Endothelial cell of umbilical vein (primary cell): ENCODE data around the gene TBC1D16. TPM values are rescaled to one million over a fixed set of nuclear protein-coding genes. Genes with fewer than 3 reads are reported as not detected.

Experiments used
- BruUV-seq: library from RNA; stranded (reverse); fragments of 400-500 nt; replicated peaks from 2 replicates; lab custom pipeline; 2021; lab: Mats Ljungman, UMichigan
- CTCF ChIA-PET: fragments of 300-600, 350-600 bp; sonication (Branson Sonifier 250); formaldehyde crosslinking; loops from one replicate; lab custom pipeline; 2021; ENCODE audit warnings: antibody characterized with exemption, inconsistent platforms; lab: Charles Lee
- POLR2A ChIA-PET: fragments of 300-600, 350-600 bp; sonication (Branson Sonifier 250); formaldehyde crosslinking; loops from one replicate; lab custom pipeline; 2021; ENCODE audit warnings: antibody characterized with exemption, inconsistent platforms; lab: Charles Lee
- DNase-seq: peaks from one replicate; pipeline ENCODE4 v3.0.0-alpha.2; 2011; ENCODE audit warnings: low read depth, low spot score
- FAIRE-seq: peaks from 2 replicates; lab custom pipeline; 2011; peaks lifted over from hg19 to GRCh38; lab: Jason Lieb, UNC
- H2AFZ ChIP-seq: 2 replicates; pipeline ENCODE4 v1.6.0; 2012; ENCODE audit warnings: low read depth, low read length, control low read depth, inconsistent platforms
- H3K27ac ChIP-seq: 2 replicates; pipeline ENCODE4 v1.5.1; 2011; ENCODE audit warnings: low read depth, mild to moderate bottlenecking, control low read depth, low read length, moderate library complexity; ENCODE audit not compliant: insufficient read depth
- H3K27me3 ChIP-seq, 2 experiments: 2 replicates each; pipeline versions ENCODE4 v1.6.0 to v1.6.1; 2011; ENCODE audit warnings: low read length in 2 of 2, mixed read lengths in 1 of 2; ENCODE audit not compliant: control insufficient read depth in 2 of 2, insufficient read depth in 2 of 2
- H3K36me3 ChIP-seq, 2 experiments: 2 replicates in 1 of 2; 3 replicates in 1 of 2; pipeline ENCODE4 v1.5.1; 2011; ENCODE audit warnings: low read length in 2 of 2, mild to moderate bottlenecking in 1 of 2, moderate library complexity in 1 of 2; ENCODE audit not compliant: control insufficient read depth in 2 of 2, insufficient read depth in 2 of 2; ENCODE audit errors: extremely low read depth in 1 of 2
- H3K4me1 ChIP-seq: 3 replicates; pipeline ENCODE4 v1.5.1; 2011; ENCODE audit warnings: mild to moderate bottlenecking, low read length; ENCODE audit not compliant: control insufficient read depth, insufficient read depth; ENCODE audit errors: extremely low read depth
- H3K4me2 ChIP-seq: 2 replicates; pipeline ENCODE4 v1.6.1; 2011; ENCODE audit warnings: low read length, control low read depth, mixed read lengths; ENCODE audit not compliant: insufficient read depth
- H3K4me3 ChIP-seq, 3 experiments: fragments of 200-600 bp in 1 of 3; sonication (generic), shearing (Covaris generic) in 1 of 3; replicated peaks in 1 of 3; 2 replicates each; pipeline ENCODE4 v1.5.1; 2011 to 2016; ENCODE audit warnings: control low read depth in 3 of 3, low read length in 3 of 3, mild to moderate bottlenecking in 2 of 3, inconsistent platforms in 1 of 3, low read depth in 1 of 3, moderate library complexity in 1 of 3; ENCODE audit not compliant: insufficient read depth in 1 of 3
- H3K79me2 ChIP-seq: 2 replicates; pipeline ENCODE4 v1.6.0; 2012; ENCODE audit warnings: low read length, inconsistent platforms; ENCODE audit not compliant: control insufficient read depth, insufficient read depth
- H3K9ac ChIP-seq: replicated peaks from 2 replicates; pipeline ENCODE3; 2011; ENCODE audit warnings: low read length, control low read depth; ENCODE audit not compliant: insufficient read depth; ENCODE audit errors: extremely low read depth
- H3K9me1 ChIP-seq: replicated peaks from 3 replicates; pipeline ENCODE4 v1.6.0; 2011; ENCODE audit warnings: mild to moderate bottlenecking, low read length; ENCODE audit not compliant: control insufficient read depth, insufficient read depth; ENCODE audit errors: extremely low read depth
- H3K9me3 ChIP-seq: replicated peaks from 2 replicates; pipeline ENCODE4 v1.5.1; 2012; ENCODE audit warnings: low read length, inconsistent platforms; ENCODE audit not compliant: control insufficient read depth, insufficient read depth
- H4K20me1 ChIP-seq: replicated peaks from 2 replicates; pipeline ENCODE3; 2011; ENCODE audit warnings: mild to moderate bottlenecking, low read length; ENCODE audit not compliant: control insufficient read depth, insufficient read depth; ENCODE audit errors: extremely low read depth
- CTCF ChIP-seq, 2 donors: IDR thresholded peaks; 1 replicate in 1 of 2; 2 replicates in 1 of 2; pipeline ENCODE4 v1.5.1; 2011; ENCODE audit warnings: low read length in 2 of 2, mild to moderate bottlenecking in 2 of 2, moderate library complexity in 2 of 2, control low read depth in 1 of 2, inconsistent platforms in 1 of 2, low read depth in 1 of 2; ENCODE audit not compliant: insufficient read depth in 1 of 2; ENCODE audit errors: extremely low read depth in 1 of 2
- EZH2 ChIP-seq: IDR thresholded peaks from 2 replicates; pipeline ENCODE4 v1.6.1; 2012; ENCODE audit warnings: borderline replicate concordance, low read depth, mild to moderate bottlenecking, moderate library complexity, low read length, inconsistent platforms; ENCODE audit not compliant: severe bottlenecking
- FOS ChIP-seq: IDR thresholded peaks from 2 replicates; pipeline ENCODE4 v1.6.1; 2011; ENCODE audit warnings: mild to moderate bottlenecking, low read length, moderate library complexity, borderline replicate concordance; ENCODE audit not compliant: insufficient read depth
- GATA2 ChIP-seq: IDR thresholded peaks from 2 replicates; pipeline ENCODE4 v1.7.0; 2011; ENCODE audit warnings: low read depth, mild to moderate bottlenecking, moderate library complexity, mixed read lengths, low read length; ENCODE audit not compliant: insufficient read length, insufficient read depth
- JUN ChIP-seq: IDR thresholded peaks from 2 replicates; pipeline ENCODE4 v1.6.1; 2011; ENCODE audit warnings: borderline replicate concordance, low read depth; ENCODE audit not compliant: insufficient read length, insufficient read depth
- MAX ChIP-seq: IDR thresholded peaks from 2 replicates; pipeline ENCODE4 v1.6.1; 2011; ENCODE audit not compliant: insufficient read depth, insufficient read length
- MYC ChIP-seq: IDR thresholded peaks from one replicate; pipeline ENCODE4 v1.6.1; 2011; ENCODE audit warnings: mild to moderate bottlenecking, low read depth, low read length
- POLR2A ChIP-seq: IDR thresholded peaks from 2 replicates; pipeline ENCODE4 v1.6.1; 2012; ENCODE audit warnings: low read depth, mild to moderate bottlenecking, control low read depth, low read length
- POLR2AphosphoS5 ChIP-seq: IDR thresholded peaks from 2 replicates; pipeline ENCODE4 v1.6.1; 2012; ENCODE audit warnings: low read depth, mild to moderate bottlenecking, control low read depth, low read length, moderate library complexity; ENCODE audit not compliant: insufficient read depth
- dilution Hi-C: fragments of 300-500 bp; cut with MboI; formaldehyde crosslinking; loops from one replicate; pipeline ENCODE4 v1.15.0; 2019; ENCODE audit warnings: low sequenced_read_pairs; ENCODE audit not compliant: extremely low pct_ligation_motif_present
- intact Hi-C: fragments of 100-400 bp; cut with micrococcal nuclease; formaldehyde crosslinking; loops from one replicate; pipeline ENCODE4 v1.10.0; 2022
- polyA plus RNA-seq, 4 experiments: library from polyadenylated mRNA; depleted of rRNA in 3 of 4; stranded (reverse) in 3 of 4; unstranded in 1 of 4; fragments of >200 nt; gene quantifications; 2 replicates each; pipeline versions ENCODE4 v1.2.1 to v1.2.3, GENCODE V29; 2011 to 2012; ENCODE audit warnings: missing spikeins in 1 of 4
- total RNA-seq: library from RNA; stranded (reverse); gene quantifications from 2 replicates; pipeline ENCODE4 v1.2.3, GENCODE V29; 2021

Gene TBC1D16
- total and polyA plus RNA-seq, 2 donors (not counting 3 experiments of a cell fraction or from before 2014, with no cell fraction given), result 12.9 to 48.6 TPM

- ChIA-PET POLR2A (no interaction called here), CTCF (interaction anchor here (0.5 to 0.9 kb wide), 2 partner anchors 10 to 56 kb away, joined by 3 to 4 read pairs; no protein-coding TSS in a partner anchor)
- Histone ChIP-seq H3K9me1 (no peaks in the 10 kb centered on the region), H3K36me3 (no peaks in the 10 kb centered on the region), H3K79me2 (no peaks in the 10 kb centered on the region), H4K20me1 (no peaks in the 10 kb centered on the region), H3K4me3 (no peak overlapping the region), H3K27ac (no peak overlapping the region), H3K9me3 (no peaks in the 10 kb centered on the region), H2AFZ (no peak overlapping the region), H3K4me1 (no peaks in the 10 kb centered on the region), H3K27me3 (no peaks in the 10 kb centered on the region), H3K4me2 (no peak overlapping the region), H3K9ac (no peak overlapping the region)
- DNase-seq (no peak), FAIRE-seq (no peak)
- TF ChIP-seq POLR2A, result no peak
- no peak for TF ChIP-seq CTCF (IDR thresholded peaks at IDR 0.05; ENCODE audit: extremely low read depth in 1 of 2, insufficient read depth in 1 of 2, low read depth in 1 of 2, low read length in 2 of 2)
- no peak for TF ChIP-seq MYC
- no peak for TF ChIP-seq EZH2
- no peak for TF ChIP-seq FOS
- TF ChIP-seq JUN, result no peak
- no peak for TF ChIP-seq MAX
- no peak for TF ChIP-seq POLR2AphosphoS5
- TF ChIP-seq GATA2, result no peak
- intact Hi-C loops, result no loop called here
- no TSS peak for BruUV-seq
- dilution Hi-C loops, result no loop called here
Observed at GRCh38 chr17:79909121-79909520, 126.6 kb downstream of the TBC1D16 start.
